ENCODE measurements around the gene MYRIP.

MYRIP gene

GRCh38 chr3:40302784-40303183, 493.4 kb downstream of the MYRIP start:
- DNase-seq: no peak

GRCh38 chr3:40304352-40304751, 494.9 kb downstream of the MYRIP start:
- no peak for DNase-seq

GRCh38 chr3:40306336-40306735, 496.9 kb downstream of the MYRIP start:
- no peak for DNase-seq

- no peak for DNase-seq
Observed at GRCh38 chr3:40307176-40307575, 497.8 kb downstream of the MYRIP start.

- DNase-seq: no peak
Observed at GRCh38 chr3:40308725-40309417, 499.5 kb downstream of the MYRIP start.

GRCh38 chr3:40309418-40309924, 500.1 kb downstream of the MYRIP start, which contains the start of gene EIF1B:
Gene EIF1B (plus strand): TSS chr3:40309707. CDS start chr3:40309942, 235 bp downstream.
- peak; percentile 77 for DNase-seq
